ENCODE data around the gene CRHBP.
"Not testable (repeated sequence)": the region's sequence is repeated elsewhere in the genome, so short reads cannot be mapped to it uniquely, and the experiment has no call there.

Gene CRHBP

GRCh38 chr5:76980518-76981144 lies 27.8 kb downstream of the CRHBP start:
- TF ChIP-seq, protein P1, sequence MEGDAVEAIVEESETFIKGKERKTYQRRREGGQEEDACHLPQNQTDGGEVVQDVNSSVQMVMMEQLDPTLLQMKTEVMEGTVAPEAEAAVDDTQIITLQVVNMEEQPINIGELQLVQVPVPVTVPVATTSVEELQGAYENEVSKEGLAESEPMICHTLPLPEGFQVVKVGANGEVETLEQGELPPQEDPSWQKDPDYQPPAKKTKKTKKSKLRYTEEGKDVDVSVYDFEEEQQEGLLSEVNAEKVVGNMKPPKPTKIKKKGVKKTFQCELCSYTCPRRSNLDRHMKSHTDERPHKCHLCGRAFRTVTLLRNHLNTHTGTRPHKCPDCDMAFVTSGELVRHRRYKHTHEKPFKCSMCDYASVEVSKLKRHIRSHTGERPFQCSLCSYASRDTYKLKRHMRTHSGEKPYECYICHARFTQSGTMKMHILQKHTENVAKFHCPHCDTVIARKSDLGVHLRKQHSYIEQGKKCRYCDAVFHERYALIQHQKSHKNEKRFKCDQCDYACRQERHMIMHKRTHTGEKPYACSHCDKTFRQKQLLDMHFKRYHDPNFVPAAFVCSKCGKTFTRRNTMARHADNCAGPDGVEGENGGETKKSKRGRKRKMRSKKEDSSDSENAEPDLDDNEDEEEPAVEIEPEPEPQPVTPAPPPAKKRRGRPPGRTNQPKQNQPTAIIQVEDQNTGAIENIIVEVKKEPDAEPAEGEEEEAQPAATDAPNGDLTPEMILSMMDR (conservative IDR thresholded peaks at IDR 0.05; ENCODE audit: low read depth, low read length) = no peak
- H3K4me3 ChIP-seq (ENCODE audit: low read length) = no peak overlapping the region
- no peak for DNase-seq (ENCODE audit: low read depth)

DNA sequence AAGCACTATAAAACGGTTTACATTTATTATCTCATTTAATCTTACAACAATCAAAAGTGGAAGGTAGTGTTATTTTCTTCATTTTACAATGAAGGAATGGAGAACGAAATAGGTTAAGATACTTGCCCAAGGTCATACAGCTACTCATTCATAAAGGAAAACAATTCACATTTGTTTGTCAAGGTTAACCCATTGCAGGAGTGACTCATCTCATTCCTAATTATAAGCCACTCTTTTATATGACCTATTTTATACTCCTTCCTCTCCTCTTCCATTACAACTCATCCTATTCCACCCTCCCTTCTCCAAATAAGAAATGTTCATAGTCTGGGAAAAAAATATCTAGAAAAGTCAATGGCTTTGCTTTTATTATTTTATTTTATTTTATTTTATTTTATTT lies 29.6 kb downstream of the CRHBP start:
- no peak for DNase-seq (ENCODE audit: low read depth)
- H3K4me3 ChIP-seq (ENCODE audit: low read length) = no peak overlapping the region
- TF ChIP-seq, protein P1 (conservative IDR thresholded peaks at IDR 0.05; ENCODE audit: low read depth, low read length) = no peak

DNA sequence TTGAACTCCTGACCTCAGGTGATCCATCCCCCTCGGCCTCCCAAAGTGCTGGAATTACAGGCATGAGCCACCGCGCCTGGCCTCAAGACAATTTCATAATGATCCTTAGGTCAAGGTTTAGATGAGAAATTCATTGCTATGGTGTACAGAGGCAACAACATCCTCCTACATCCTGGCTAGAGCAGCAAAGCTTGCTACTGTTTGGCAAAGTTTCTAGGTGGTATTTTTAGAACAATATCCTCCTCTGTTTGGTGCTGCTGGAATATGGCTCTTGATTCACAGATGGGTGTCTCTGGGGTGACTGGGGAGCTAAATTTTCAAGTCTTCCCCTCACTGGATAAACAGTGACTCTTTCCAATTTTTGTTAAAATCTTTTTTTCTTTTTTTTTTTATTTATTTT lies 30.6 kb downstream of the CRHBP start:
- TF ChIP-seq, protein P1 (conservative IDR thresholded peaks at IDR 0.05; ENCODE audit: low read depth, low read length) = no peak
- H3K4me3 ChIP-seq (ENCODE audit: low read length) = no peak overlapping the region
- no peak for DNase-seq (ENCODE audit: low read depth)

DNA sequence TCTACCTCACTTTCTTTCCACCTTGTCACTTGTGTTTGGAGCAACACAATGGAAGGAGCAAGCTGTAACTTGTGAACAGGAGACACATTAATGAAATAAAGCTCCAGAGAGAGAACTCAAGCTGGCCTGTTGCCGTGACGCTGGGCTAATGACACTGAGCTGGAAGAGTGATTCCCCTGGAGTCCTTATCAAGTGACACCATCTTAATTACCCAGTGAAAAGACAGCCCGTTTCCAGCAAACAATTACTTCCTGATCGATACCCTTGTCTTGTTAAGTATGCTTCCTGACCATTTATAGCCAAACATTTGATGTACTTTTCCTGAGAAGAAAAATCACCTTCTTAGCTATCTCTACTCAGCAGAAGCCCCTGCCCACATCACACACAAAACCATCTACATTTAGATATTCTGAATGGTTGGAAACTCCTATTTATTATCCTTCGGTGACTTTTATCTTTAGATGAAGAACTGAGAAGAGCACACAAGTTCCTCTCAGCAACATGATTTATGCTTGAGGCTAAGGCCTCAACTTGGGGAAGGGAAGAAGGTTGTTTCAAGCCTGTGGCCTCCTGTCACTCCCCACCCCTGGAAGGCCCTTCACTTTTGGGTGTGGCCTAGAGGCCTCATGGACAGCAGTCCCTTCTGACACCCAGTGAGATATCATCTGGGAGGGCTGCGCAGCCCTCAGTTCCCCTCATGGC lies 34.1 kb downstream of the CRHBP start:
- TF ChIP-seq, protein P1 (conservative IDR thresholded peaks at IDR 0.05; ENCODE audit: low read depth, low read length) = no peak

GRCh38 chr5:76990899-76991459 lies 38.1 kb downstream of the CRHBP start:
- H3K4me3 ChIP-seq (ENCODE audit: low read length) = no peak overlapping the region
- TF ChIP-seq, protein P1 (conservative IDR thresholded peaks at IDR 0.05; ENCODE audit: low read depth, low read length) = no peak
- no peak for DNase-seq (ENCODE audit: low read depth)

More for the DNA sequence above, 34.1 kb downstream of the CRHBP start:
- no peak for DNase-seq (ENCODE audit: low read depth)
- H3K4me3 ChIP-seq (ENCODE audit: low read length) = no peak overlapping the region

DNA sequence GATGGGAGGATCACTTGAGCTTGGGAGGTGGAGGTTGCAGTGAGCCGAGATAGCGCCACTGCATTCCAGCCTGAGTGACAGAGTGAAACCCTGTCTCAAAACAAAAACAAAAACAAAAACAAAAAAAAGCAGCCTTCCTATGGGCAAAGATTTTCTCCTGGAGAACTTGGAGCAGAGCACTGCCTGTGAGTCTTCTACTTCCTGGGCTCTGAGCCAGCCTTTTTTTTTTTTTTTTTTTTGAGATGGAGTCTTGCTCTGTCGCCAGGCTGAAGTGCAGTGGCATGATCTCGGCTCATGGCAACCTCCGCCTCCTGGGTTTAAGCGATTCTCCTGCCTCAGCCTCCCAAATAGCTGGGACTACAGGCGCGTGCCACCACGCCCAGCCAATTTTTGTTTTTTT lies 40.6 kb downstream of the CRHBP start:
- H3K4me3 ChIP-seq (ENCODE audit: low read length); DNase-seq (ENCODE audit: low read depth): not testable (repeated sequence)

DNA sequence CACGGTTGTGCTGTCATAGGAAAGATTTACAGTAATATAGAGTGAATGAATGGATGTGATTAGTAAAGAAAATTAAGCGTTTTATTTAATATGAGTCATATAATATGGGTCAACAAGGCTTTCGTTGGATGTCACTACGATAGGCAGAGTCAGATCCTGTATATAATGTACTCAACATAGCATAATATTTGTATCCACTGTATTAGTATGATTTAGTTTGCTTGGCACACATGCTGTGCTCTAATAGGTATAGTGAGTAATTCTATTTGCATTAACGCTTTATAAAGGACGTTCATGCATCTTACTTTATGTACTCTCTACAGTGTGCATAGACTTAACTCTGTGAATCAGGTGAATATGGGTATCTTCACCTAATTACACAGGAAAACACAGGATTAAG lies 41.5 kb downstream of the CRHBP start:
- DNase-seq (ENCODE audit: low read depth) = no peak
- H3K4me3 ChIP-seq (ENCODE audit: low read length) = no peak overlapping the region
- TF ChIP-seq, protein P1 (conservative IDR thresholded peaks at IDR 0.05; ENCODE audit: low read depth, low read length) = no peak

DNA sequence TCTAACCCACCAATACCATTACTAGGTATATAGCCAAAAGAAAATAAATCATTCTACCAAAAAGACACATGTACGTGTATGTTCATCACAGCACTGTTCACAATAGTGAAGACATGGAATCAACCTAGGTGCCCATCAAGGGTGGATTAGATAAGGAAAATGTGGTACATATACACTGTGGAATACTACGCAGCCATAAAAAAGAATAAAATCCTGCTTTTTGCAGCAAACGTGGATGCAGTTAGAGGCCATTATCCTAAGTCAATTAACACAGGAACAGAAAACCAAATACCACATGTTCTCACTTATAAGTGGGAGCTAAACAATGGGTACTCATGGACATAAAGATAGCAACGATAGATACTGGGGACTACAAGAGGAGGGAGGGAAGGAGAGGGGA lies 45.4 kb downstream of the CRHBP start:
- DNase-seq (ENCODE audit: low read depth); H3K4me3 ChIP-seq (ENCODE audit: low read length): not testable (repeated sequence)
